Measurements from ENCODE around the gene IRF8. TPM values are rescaled to one million over a fixed set of nuclear protein-coding genes. Genes with fewer than 3 reads are reported as not detected.

The IRF8 gene
- total RNA-seq, 1 donor from 2014 or later: 1.0 TPM

GRCh38 chr16:85894266-85894665 is 4.7 kb upstream of the IRF8 start:
- Mint-ChIP-seq H3K4me1 (ENCODE audit: low read depth, unreplicated experiment) (peaks cover 15% of the 10 kb centered on the region), H3K27ac (ENCODE audit: unreplicated experiment) (no peak overlapping the region), H3K36me3 (ENCODE audit: unreplicated experiment) (no peaks in the 10 kb centered on the region), H3K4me3 (ENCODE audit: unreplicated experiment) (no peak overlapping the region), H3K9me3 (ENCODE audit: unreplicated experiment) (peaks cover 2% of the 10 kb centered on the region), H3K27me3 (ENCODE audit: unreplicated experiment) (peaks cover 13% of the 10 kb centered on the region)
- DNase-seq: no peak
- no peak for TF ChIP-seq CTCF (IDR thresholded peaks at IDR 0.05; ENCODE audit: partially characterized antibody, unreplicated experiment)

GRCh38 chr16:85897382-85897781 is 1.6 kb upstream of the IRF8 start:
- H3K27me3 Mint-ChIP-seq (ENCODE audit: unreplicated experiment): peaks cover 22% of the 10 kb centered on the region
- no peaks in the 10 kb centered on the region for H3K36me3 Mint-ChIP-seq (ENCODE audit: unreplicated experiment)
- no peak overlapping the region for H3K4me3 Mint-ChIP-seq (ENCODE audit: unreplicated experiment)
- no peak for DNase-seq
- peaks cover 2% of the 10 kb centered on the region for H3K9me3 Mint-ChIP-seq (ENCODE audit: unreplicated experiment)
- no peak overlapping the region for H3K27ac Mint-ChIP-seq (ENCODE audit: unreplicated experiment)
- peaks cover 7% of the 10 kb centered on the region for H3K4me1 Mint-ChIP-seq (ENCODE audit: low read depth, unreplicated experiment)
- no peak for TF ChIP-seq CTCF (IDR thresholded peaks at IDR 0.05; ENCODE audit: partially characterized antibody, unreplicated experiment)

GRCh38 chr16:85899444-85899843 is 482 bp downstream of the IRF8 start:
- Mint-ChIP-seq H3K36me3 (ENCODE audit: unreplicated experiment) (no peaks in the 10 kb centered on the region), H3K9me3 (ENCODE audit: unreplicated experiment) (peaks cover 2% of the 10 kb centered on the region), H3K4me1 (ENCODE audit: low read depth, unreplicated experiment) (peaks cover 25% of the 10 kb centered on the region), H3K27me3 (ENCODE audit: unreplicated experiment) (peaks cover 27% of the 10 kb centered on the region), H3K4me3 (ENCODE audit: unreplicated experiment) (peak overlapping the region; percentile 79), H3K27ac (ENCODE audit: unreplicated experiment) (no peak overlapping the region)
- no peak for DNase-seq
- no peak for TF ChIP-seq CTCF (IDR thresholded peaks at IDR 0.05; ENCODE audit: partially characterized antibody, unreplicated experiment)

GRCh38 chr16:85900027-85900792 is 1.2 kb downstream of the IRF8 start:
- Mint-ChIP-seq H3K4me3 (ENCODE audit: unreplicated experiment) (no peak overlapping the region), H3K27ac (ENCODE audit: unreplicated experiment) (no peak overlapping the region), H3K27me3 (ENCODE audit: unreplicated experiment) (peaks cover 21% of the 10 kb centered on the region), H3K4me1 (ENCODE audit: low read depth, unreplicated experiment) (peaks cover 27% of the 10 kb centered on the region), H3K9me3 (ENCODE audit: unreplicated experiment) (peaks cover 2% of the 10 kb centered on the region), H3K36me3 (ENCODE audit: unreplicated experiment) (peaks cover 4% of the 10 kb centered on the region)
- DNase-seq: no peak
- TF ChIP-seq CTCF (IDR thresholded peaks at IDR 0.05; ENCODE audit: partially characterized antibody, unreplicated experiment): no peak

GRCh38 chr16:85901110-85901509 is 2.1 kb downstream of the IRF8 start:
- H3K36me3 Mint-ChIP-seq (ENCODE audit: unreplicated experiment): peaks cover 13% of the 10 kb centered on the region
- no peak for DNase-seq
- no peak overlapping the region for H3K4me3 Mint-ChIP-seq (ENCODE audit: unreplicated experiment)
- peaks cover 21% of the 10 kb centered on the region for H3K27me3 Mint-ChIP-seq (ENCODE audit: unreplicated experiment)
- H3K4me1 Mint-ChIP-seq (ENCODE audit: low read depth, unreplicated experiment): peaks cover 27% of the 10 kb centered on the region
- H3K27ac Mint-ChIP-seq (ENCODE audit: unreplicated experiment): no peak overlapping the region
- H3K9me3 Mint-ChIP-seq (ENCODE audit: unreplicated experiment): peaks cover 7% of the 10 kb centered on the region
- TF ChIP-seq CTCF (IDR thresholded peaks at IDR 0.05; ENCODE audit: partially characterized antibody, unreplicated experiment): no peak
